Body of pancreas (tissue), 4 donors: ENCODE data around the gene MPP4.

Source experiments
- CTCF ChIP-seq, 7 experiments: fragments of 450-650 bp in 4 of 7; fragments of 200-600 bp in 3 of 7; sonication (generic) in 3 of 7; IDR thresholded peaks; one replicate each; pipeline ENCODE4 v1.5.1; 2016 to 2019; ENCODE audit warnings: antibody characterized with exemption in 7 of 7
- POLR2A ChIP-seq, 3 donors: fragments of 450-650 bp; IDR thresholded peaks; one replicate each; pipeline ENCODE4 v1.6.1; 2016; ENCODE audit warnings: antibody characterized with exemption in 3 of 3, mild to moderate bottlenecking in 2 of 3

- TF ChIP-seq CTCF (IDR thresholded peaks at IDR 0.05), result no peak
- no peak for TF ChIP-seq POLR2A (IDR thresholded peaks at IDR 0.05)
These were observed 41.7 kb downstream of the MPP4 start for GRCh38 chr2:201656740-201657139.
